MM.1S (cell line): ENCODE data around the gene SLCO3A1.

ENCODE experiments used
- DNase-seq: peaks from one replicate; pipeline ENCODE4 v3.0.0-alpha.2; 2015
- H2AFZ ChIP-seq: fragments of 300-600 bp; sonication (generic); 2 replicates; pipeline ENCODE4 v1.6.0; 2016; ENCODE audit warnings: antibody characterized with exemption, low read length
- H3F3A ChIP-seq: fragments of 300-600 bp; sonication (generic); 2 replicates; pipeline ENCODE4 v1.6.1; 2016; ENCODE audit warnings: mild to moderate bottlenecking, antibody characterized with exemption, low read length, moderate library complexity, mixed read lengths; ENCODE audit not compliant: insufficient read depth
- H3K27ac ChIP-seq: fragments of 300-600 bp; sonication (generic); 2 replicates; pipeline ENCODE4 v1.5.1; 2016; ENCODE audit warnings: mild to moderate bottlenecking, low read length
- H3K27me3 ChIP-seq: fragments of 300-600 bp; sonication (generic); replicated peaks from 2 replicates; pipeline ENCODE4 v1.6.0; 2016; ENCODE audit warnings: low read length; ENCODE audit not compliant: insufficient read depth
- H3K36me3 ChIP-seq: fragments of 300-600 bp; sonication (generic); replicated peaks from 2 replicates; pipeline ENCODE4 v1.6.1; 2016; ENCODE audit warnings: mild to moderate bottlenecking, low read length, mixed read lengths; ENCODE audit not compliant: insufficient read depth
- H3K4me1 ChIP-seq: fragments of 300-600 bp; sonication (generic); 2 replicates; pipeline ENCODE4 v1.6.1; 2016; ENCODE audit warnings: low read length, mixed read lengths
- H3K4me2 ChIP-seq: fragments of 300-600 bp; sonication (generic); 2 replicates; pipeline ENCODE4 v1.6.0; 2016; ENCODE audit warnings: low read depth, low read length
- H3K4me3 ChIP-seq: fragments of 300-600 bp; sonication (generic); 2 replicates; pipeline ENCODE4 v1.5.1; 2016; ENCODE audit warnings: low read length, mixed read lengths
- H3K79me2 ChIP-seq: fragments of 300-600 bp; sonication (generic); 2 replicates; pipeline ENCODE4 v1.6.1; 2016; ENCODE audit warnings: mixed run types, low read length, mixed read lengths
- H3K9ac ChIP-seq: fragments of 300-600 bp; sonication (generic); 2 replicates; pipeline ENCODE4 v1.6.1; 2016; ENCODE audit warnings: low read length, mixed read lengths
- H3K9me2 ChIP-seq: fragments of 300-600 bp; sonication (generic); replicated peaks from 2 replicates; pipeline ENCODE4 v1.6.1; 2016; ENCODE audit warnings: mild to moderate bottlenecking, low read length, mixed read lengths; ENCODE audit not compliant: insufficient read depth
- H3K9me3 ChIP-seq: fragments of 300-600 bp; sonication (generic); replicated peaks from 2 replicates; pipeline ENCODE4 v1.6.1; 2016; ENCODE audit warnings: mild to moderate bottlenecking, low read length, mixed read lengths; ENCODE audit not compliant: insufficient read depth
- H4K20me1 ChIP-seq: fragments of 300-600 bp; sonication (generic); 2 replicates; pipeline ENCODE4 v1.6.1; 2016; ENCODE audit warnings: mild to moderate bottlenecking, low read length, moderate library complexity, mixed read lengths; ENCODE audit not compliant: insufficient read depth
- EZH2 ChIP-seq: fragments of 300-600 bp; sonication (generic); optimal IDR thresholded peaks from 2 replicates; pipeline ENCODE3; 2017; ENCODE audit warnings: low read depth, mild to moderate bottlenecking, antibody characterized with exemption, low read length, mixed read lengths
- EZH2phosphoT487 ChIP-seq: fragments of 300-600 bp; sonication (generic); IDR thresholded peaks from 2 replicates; pipeline ENCODE4 v1.6.1; 2018; ENCODE audit warnings: antibody characterized with exemption, low read length
- TF ChIP-seq, protein P1 (sequence below): fragments of 300-600 bp; sonication (generic); IDR thresholded peaks from 2 replicates; pipeline ENCODE4 v1.5.1; 2016; ENCODE audit warnings: antibody characterized with exemption, low read length, mixed read lengths

The SLCO3A1 gene

GRCh38 chr15:91916051-91916450 lies 62.5 kb downstream of the SLCO3A1 start:
- H3K36me3 ChIP-seq = no peaks in the 10 kb centered on the region
- H3F3A ChIP-seq = no peaks in the 10 kb centered on the region
- no peak overlapping the region for H3K4me2 ChIP-seq
- H3K27ac ChIP-seq = no peak overlapping the region
- TF ChIP-seq EZH2phosphoT487 = no peak
- no peak for TF ChIP-seq EZH2
- TF ChIP-seq, protein P1, sequence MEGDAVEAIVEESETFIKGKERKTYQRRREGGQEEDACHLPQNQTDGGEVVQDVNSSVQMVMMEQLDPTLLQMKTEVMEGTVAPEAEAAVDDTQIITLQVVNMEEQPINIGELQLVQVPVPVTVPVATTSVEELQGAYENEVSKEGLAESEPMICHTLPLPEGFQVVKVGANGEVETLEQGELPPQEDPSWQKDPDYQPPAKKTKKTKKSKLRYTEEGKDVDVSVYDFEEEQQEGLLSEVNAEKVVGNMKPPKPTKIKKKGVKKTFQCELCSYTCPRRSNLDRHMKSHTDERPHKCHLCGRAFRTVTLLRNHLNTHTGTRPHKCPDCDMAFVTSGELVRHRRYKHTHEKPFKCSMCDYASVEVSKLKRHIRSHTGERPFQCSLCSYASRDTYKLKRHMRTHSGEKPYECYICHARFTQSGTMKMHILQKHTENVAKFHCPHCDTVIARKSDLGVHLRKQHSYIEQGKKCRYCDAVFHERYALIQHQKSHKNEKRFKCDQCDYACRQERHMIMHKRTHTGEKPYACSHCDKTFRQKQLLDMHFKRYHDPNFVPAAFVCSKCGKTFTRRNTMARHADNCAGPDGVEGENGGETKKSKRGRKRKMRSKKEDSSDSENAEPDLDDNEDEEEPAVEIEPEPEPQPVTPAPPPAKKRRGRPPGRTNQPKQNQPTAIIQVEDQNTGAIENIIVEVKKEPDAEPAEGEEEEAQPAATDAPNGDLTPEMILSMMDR = no peak
- H3K79me2 ChIP-seq = no peaks in the 10 kb centered on the region
- no peak for DNase-seq
- no peaks in the 10 kb centered on the region for H3K9me3 ChIP-seq
- H4K20me1 ChIP-seq = no peaks in the 10 kb centered on the region
- H2AFZ ChIP-seq = no peak overlapping the region
- no peaks in the 10 kb centered on the region for H3K4me1 ChIP-seq
- H3K9me2 ChIP-seq = no peaks in the 10 kb centered on the region
- H3K4me3 ChIP-seq = no peak overlapping the region
- no peaks in the 10 kb centered on the region for H3K27me3 ChIP-seq
- no peak overlapping the region for H3K9ac ChIP-seq

GRCh38 chr15:91917686-91918360 lies 64.3 kb downstream of the SLCO3A1 start:
- H3K9me3 ChIP-seq = no peaks in the 10 kb centered on the region
- H3K79me2 ChIP-seq = no peaks in the 10 kb centered on the region
- H4K20me1 ChIP-seq = no peaks in the 10 kb centered on the region
- no peaks in the 10 kb centered on the region for H3K27me3 ChIP-seq
- TF ChIP-seq EZH2phosphoT487 = no peak
- TF ChIP-seq, protein P1 = no peak
- no peak for TF ChIP-seq EZH2
- H3F3A ChIP-seq = no peaks in the 10 kb centered on the region
- no peak overlapping the region for H2AFZ ChIP-seq
- H3K4me3 ChIP-seq = no peak overlapping the region
- DNase-seq = no peak
- no peaks in the 10 kb centered on the region for H3K36me3 ChIP-seq
- H3K9ac ChIP-seq = no peak overlapping the region
- no peaks in the 10 kb centered on the region for H3K4me1 ChIP-seq
- no peaks in the 10 kb centered on the region for H3K9me2 ChIP-seq
- no peak overlapping the region for H3K27ac ChIP-seq
- no peak overlapping the region for H3K4me2 ChIP-seq

DNA sequence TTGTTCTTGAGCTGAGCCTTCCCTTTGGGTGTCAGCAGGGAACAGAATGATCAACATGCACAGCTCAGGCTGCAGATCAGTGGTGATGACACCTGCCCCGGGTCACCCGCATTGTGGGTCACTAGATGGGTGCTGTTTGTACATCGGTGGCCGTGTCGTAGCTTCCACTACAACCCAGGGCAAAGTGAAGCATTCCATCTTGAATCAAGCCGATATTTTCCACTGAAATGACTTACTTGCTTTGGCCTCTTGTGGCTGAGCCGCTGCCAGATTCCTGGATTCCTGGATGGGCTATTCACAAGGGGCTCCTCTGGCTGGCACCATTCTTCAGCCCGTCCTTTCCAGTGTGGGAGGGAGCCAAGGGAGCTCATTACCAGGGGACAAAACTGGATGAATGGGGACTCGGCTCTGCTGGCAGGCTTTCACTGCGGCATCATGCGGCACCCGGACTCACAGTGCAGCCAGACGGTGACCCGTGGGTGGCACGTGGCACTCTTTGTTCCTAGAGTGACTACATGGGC lies 65.6 kb downstream of the SLCO3A1 start:
- Histone ChIP-seq H3K4me1 (no peaks in the 10 kb centered on the region), H3K79me2 (no peaks in the 10 kb centered on the region), H3K9ac (no peak overlapping the region), H3K27ac (no peak overlapping the region), H3K36me3 (no peaks in the 10 kb centered on the region), H3K9me3 (no peaks in the 10 kb centered on the region), H2AFZ (no peak overlapping the region), H3F3A (no peaks in the 10 kb centered on the region), H3K4me2 (no peak overlapping the region), H3K9me2 (no peaks in the 10 kb centered on the region), H3K27me3 (no peaks in the 10 kb centered on the region), H3K4me3 (no peak overlapping the region), H4K20me1 (no peaks in the 10 kb centered on the region)
- no peak for DNase-seq
- no peak for TF ChIP-seq EZH2phosphoT487
- TF ChIP-seq EZH2 = no peak
- TF ChIP-seq, protein P1 = no peak
